Mucosa of descending colon (tissue), 3 donors: ENCODE measurements around the gene KRTAP5-7. TPM values are rescaled to one million over a fixed set of nuclear protein-coding genes. Genes with fewer than 3 reads are reported as not detected.

ENCODE experiments used
- ATAC-seq: fragments of 200-7000 bp; cut with Tn5 transposase; one replicate; pipeline ENCODE4 v1.9.1; 2020; ENCODE audit warnings: mild to moderate bottlenecking, moderate library complexity
- DNase-seq, 3 donors: peaks; one replicate each; pipeline ENCODE4 v3.0.0-alpha.2; 2020
- H3K36me3 ChIP-seq: fragments of 200-600 bp; one replicate; pipeline ENCODE4 v1.8.0; 2021; ENCODE audit warnings: low read depth, mild to moderate bottlenecking
- H3K4me1 ChIP-seq: fragments of 200-600 bp; one replicate; pipeline ENCODE4 v1.8.0; 2021; ENCODE audit warnings: low read depth, mild to moderate bottlenecking
- H3K4me3 ChIP-seq: fragments of 200-600 bp; one replicate; pipeline ENCODE4 v1.8.0; 2021; ENCODE audit warnings: mild to moderate bottlenecking
- H3K9me3 ChIP-seq: fragments of 200-600 bp; one replicate; pipeline ENCODE4 v1.8.0; 2021; ENCODE audit warnings: mild to moderate bottlenecking
- CTCF ChIP-seq: fragments of 200-600 bp; IDR thresholded peaks from one replicate; pipeline ENCODE4 v1.8.0; 2022; ENCODE audit warnings: antibody characterized with exemption, mild to moderate bottlenecking
- intact Hi-C, 2 donors: fragments of 100-400 bp; cut with DNase I in 1 of 2; cut with micrococcal nuclease in 1 of 2; formaldehyde crosslinking; loops; one replicate each; pipeline versions ENCODE4 v1.11.0 to v1.11.1; 2022; cut with DNase I, micrococcal nuclease
- total RNA-seq, 3 donors: library from RNA; stranded (reverse); fragmentation: NEBNext Ultra II Directional in 2 of 3; extraction: Animal tissue kit (Norgen Biotek cat#: 25700) in 2 of 3; gene quantifications; one replicate each; pipeline versions ENCODE4 v1.2.1 to v1.2.4, GENCODE V29; 2021 to 2023
- donor health status: DM: no; HTN: no; CAD: no; lungs with moderate emphysema.
- donor health status: DM: no; HTN: no; CAD: no.
- donor health status: DM: no; HTN: yes; CAD: no.

Gene KRTAP5-7
- total RNA-seq, 3 donors from 2014 or later = 0.27 to 0.75 TPM; not detected in 1

DNA sequence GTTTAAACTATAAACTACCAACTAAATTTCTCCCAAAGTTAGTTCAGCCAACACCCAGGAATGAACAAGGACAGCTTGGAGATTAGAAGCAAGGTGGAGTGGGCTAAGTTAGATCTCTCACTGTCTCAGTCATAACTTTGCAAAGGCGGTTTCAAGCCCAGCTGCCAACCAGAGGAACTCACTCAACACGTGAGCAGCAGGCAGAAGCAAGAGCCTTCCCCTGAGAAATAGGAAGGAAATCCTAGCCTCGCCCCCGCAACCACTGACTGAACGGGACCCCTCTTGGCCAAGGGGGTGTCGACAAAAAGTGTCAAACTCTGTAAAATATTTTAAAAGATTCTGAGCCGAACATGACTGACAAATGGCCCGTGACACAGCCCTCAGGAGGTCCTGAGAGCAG lies 16.8 kb downstream of the KRTAP5-7 start:
- H3K4me3 ChIP-seq = no peak overlapping the region
- TF ChIP-seq CTCF = no peak
- H3K9me3 ChIP-seq = no peaks in the 10 kb centered on the region
- DNase-seq (peak in 1 of 3 donors; percentile 6), ATAC-seq (no peak)
- intact Hi-C loops = no loop called here
- no peaks in the 10 kb centered on the region for H3K36me3 ChIP-seq
- no peaks in the 10 kb centered on the region for H3K4me1 ChIP-seq

- ATAC-seq = no peak
- no peak for TF ChIP-seq CTCF
- H3K4me1 ChIP-seq = no peaks in the 10 kb centered on the region
- intact Hi-C loops = no loop called here
- no peaks in the 10 kb centered on the region for H3K36me3 ChIP-seq
- no peak for DNase-seq
- no peaks in the 10 kb centered on the region for H3K9me3 ChIP-seq
- no peak overlapping the region for H3K4me3 ChIP-seq
These were observed 17.6 kb downstream of the KRTAP5-7 start for GRCh38 chr11:71544525-71545214.

- intact Hi-C loops = no loop called here
- no peaks in the 10 kb centered on the region for H3K4me1 ChIP-seq
- ATAC-seq (no peak), DNase-seq (no peak)
- no peak overlapping the region for H3K4me3 ChIP-seq
- no peaks in the 10 kb centered on the region for H3K36me3 ChIP-seq
- TF ChIP-seq CTCF = no peak
- H3K9me3 ChIP-seq = no peaks in the 10 kb centered on the region
These were observed 18.4 kb downstream of the KRTAP5-7 start for GRCh38 chr11:71545405-71545966.

- Histone ChIP-seq H3K9me3 (no peaks in the 10 kb centered on the region), H3K4me3 (no peak within 1 kb of the TSS), H3K4me1 (no peaks in the 10 kb centered on the region), H3K36me3 (no peaks in the 10 kb centered on the region)
- intact Hi-C loops = no loop called here
- no peak for TF ChIP-seq CTCF
- DNase-seq (no peak), ATAC-seq (no peak)
These were observed 21.1 kb downstream of the KRTAP5-7 start, which contains the start of gene KRTAP5-9 for GRCh38 chr11:71548120-71548519. Gene KRTAP5-9 (plus strand): TSS chr11:71548420. CDS start chr11:71548658, 238 bp downstream.

DNA sequence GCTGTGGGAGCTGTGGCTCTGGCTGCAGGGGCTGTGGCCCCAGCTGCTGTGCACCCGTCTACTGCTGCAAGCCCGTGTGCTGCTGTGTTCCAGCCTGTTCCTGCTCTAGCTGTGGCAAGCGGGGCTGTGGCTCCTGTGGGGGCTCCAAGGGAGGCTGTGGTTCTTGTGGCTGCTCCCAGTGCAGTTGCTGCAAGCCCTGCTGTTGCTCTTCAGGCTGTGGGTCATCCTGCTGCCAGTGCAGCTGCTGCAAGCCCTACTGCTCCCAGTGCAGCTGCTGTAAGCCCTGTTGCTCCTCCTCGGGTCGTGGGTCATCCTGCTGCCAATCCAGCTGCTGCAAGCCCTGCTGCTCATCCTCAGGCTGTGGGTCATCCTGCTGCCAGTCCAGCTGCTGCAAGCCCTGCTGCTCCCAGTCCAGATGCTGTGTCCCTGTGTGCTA lies 21.7 kb downstream of the KRTAP5-7 start:
- no peak for DNase-seq
- H3K4me3 ChIP-seq = no peak overlapping the region
- intact Hi-C loops = no loop called here

More for the DNA sequence above, 21.7 kb downstream of the KRTAP5-7 start:
- no peaks in the 10 kb centered on the region for H3K4me1 ChIP-seq
- no peak for TF ChIP-seq CTCF
- no peaks in the 10 kb centered on the region for H3K9me3 ChIP-seq
- no peaks in the 10 kb centered on the region for H3K36me3 ChIP-seq
- ATAC-seq = no peak
